H1 (cell line): ENCODE data around the gene DENND1A.

Experiments
- CHD1 ChIP-seq: IDR thresholded peaks from 2 replicates; pipeline ENCODE4 v1.6.1; 2012; ENCODE audit warnings: low read depth, low read length, improper control_type of control experiment
- EZH2 ChIP-seq: fragments of 200-600 bp; sonication (generic); IDR thresholded peaks from 2 replicates; pipeline ENCODE4 v1.7.1; 2012; ENCODE audit warnings: low read depth, mild to moderate bottlenecking, moderate library complexity, low read length, inconsistent platforms; ENCODE audit not compliant: severe bottlenecking
- JUN ChIP-seq: IDR thresholded peaks from 2 replicates; pipeline ENCODE4 v1.6.1; 2011; ENCODE audit warnings: low read depth, mild to moderate bottlenecking, improper control_type of control experiment, low read length
- KDM4A ChIP-seq: IDR thresholded peaks from one replicate; pipeline ENCODE4 v1.7.1; 2012; ENCODE audit warnings: low read depth, mild to moderate bottlenecking, moderate library complexity, low read length, inconsistent platforms; ENCODE audit not compliant: severe bottlenecking
- POLR2A ChIP-seq, 2 experiments: IDR thresholded peaks; 1 replicate in 1 of 2; 2 replicates in 1 of 2; pipeline ENCODE4 v1.6.1; 2011; ENCODE audit warnings: low read depth in 2 of 2, low read length in 2 of 2, mild to moderate bottlenecking in 2 of 2; ENCODE audit errors: control extremely low read depth in 1 of 2
- POLR2AphosphoS5 ChIP-seq: IDR thresholded peaks from 2 replicates; pipeline ENCODE4 v1.6.1; 2011; ENCODE audit warnings: low read depth, low read length
- SP1 ChIP-seq: IDR thresholded peaks from 2 replicates; pipeline ENCODE4 v1.6.1; 2011; ENCODE audit warnings: low read depth, low read length
- SUZ12 ChIP-seq: fragments of 200-600 bp; sonication (generic); IDR thresholded peaks from 2 replicates; pipeline ENCODE4 v1.6.1; 2012; ENCODE audit warnings: mild to moderate bottlenecking, inconsistent platforms, low read length, moderate library complexity, mixed read lengths
- TF ChIP-seq, protein P1 (sequence below), 3 experiments: IDR thresholded peaks; 1 replicate in 2 of 3; 2 replicates in 1 of 3; pipeline versions ENCODE4 v1.5.1 to v1.6.1; 2011; ENCODE audit warnings: low read length in 3 of 3, mild to moderate bottlenecking in 3 of 3, inconsistent platforms in 2 of 3, low read depth in 1 of 3, moderate library complexity in 1 of 3; ENCODE audit not compliant: insufficient read depth in 1 of 3; ENCODE audit errors: control extremely low read depth in 1 of 3

DNA sequence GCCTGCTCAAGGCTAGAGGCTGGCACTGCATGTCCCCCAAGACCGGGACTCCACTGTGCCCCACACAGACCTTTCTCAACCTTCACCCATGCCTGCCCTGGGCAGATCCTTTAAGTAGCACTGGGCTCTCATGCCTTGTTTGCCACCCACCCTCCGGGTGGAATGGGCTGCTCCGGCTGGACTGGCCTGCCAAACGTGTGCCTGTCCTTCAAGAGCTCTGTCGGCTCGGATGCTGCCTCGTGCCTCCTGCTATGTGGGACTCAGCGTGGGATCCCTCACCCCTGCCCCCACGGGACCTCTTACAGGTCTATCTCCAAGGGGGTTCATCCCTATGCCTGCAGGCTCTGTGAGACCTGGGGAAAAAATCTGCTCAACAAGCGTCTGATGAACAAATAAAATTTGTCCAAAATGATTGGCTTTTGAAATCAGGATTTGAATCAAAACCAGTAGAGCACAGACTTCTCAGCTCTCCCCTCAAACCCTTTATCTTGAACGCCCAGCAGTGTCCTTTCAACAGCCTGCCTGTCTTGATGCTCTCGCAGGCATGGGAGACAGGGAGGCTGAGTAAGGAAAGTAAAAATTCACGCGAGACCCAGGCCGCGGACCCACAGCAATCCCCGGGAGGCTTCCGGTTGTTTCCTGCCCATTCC lies 517.6 kb downstream of the DENND1A start:
- TF ChIP-seq, protein P1, sequence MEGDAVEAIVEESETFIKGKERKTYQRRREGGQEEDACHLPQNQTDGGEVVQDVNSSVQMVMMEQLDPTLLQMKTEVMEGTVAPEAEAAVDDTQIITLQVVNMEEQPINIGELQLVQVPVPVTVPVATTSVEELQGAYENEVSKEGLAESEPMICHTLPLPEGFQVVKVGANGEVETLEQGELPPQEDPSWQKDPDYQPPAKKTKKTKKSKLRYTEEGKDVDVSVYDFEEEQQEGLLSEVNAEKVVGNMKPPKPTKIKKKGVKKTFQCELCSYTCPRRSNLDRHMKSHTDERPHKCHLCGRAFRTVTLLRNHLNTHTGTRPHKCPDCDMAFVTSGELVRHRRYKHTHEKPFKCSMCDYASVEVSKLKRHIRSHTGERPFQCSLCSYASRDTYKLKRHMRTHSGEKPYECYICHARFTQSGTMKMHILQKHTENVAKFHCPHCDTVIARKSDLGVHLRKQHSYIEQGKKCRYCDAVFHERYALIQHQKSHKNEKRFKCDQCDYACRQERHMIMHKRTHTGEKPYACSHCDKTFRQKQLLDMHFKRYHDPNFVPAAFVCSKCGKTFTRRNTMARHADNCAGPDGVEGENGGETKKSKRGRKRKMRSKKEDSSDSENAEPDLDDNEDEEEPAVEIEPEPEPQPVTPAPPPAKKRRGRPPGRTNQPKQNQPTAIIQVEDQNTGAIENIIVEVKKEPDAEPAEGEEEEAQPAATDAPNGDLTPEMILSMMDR (IDR thresholded peaks at IDR 0.05; ENCODE audit: control extremely low read depth in 1 of 3, insufficient read depth in 1 of 3, low read depth in 1 of 3, low read length in 3 of 3), result no peak
- TF ChIP-seq POLR2A (IDR thresholded peaks at IDR 0.05; ENCODE audit: control extremely low read depth in 1 of 2, low read depth in 2 of 2, low read length in 2 of 2) (no peak), SP1 (no peak), KDM4A (no peak), SUZ12 (no peak), JUN (no peak), POLR2AphosphoS5 (no peak), EZH2 (no peak), CHD1 (no peak)
